NCI-H446 treated with DMSO at 0.1 percent for 48 hours (cell line): Measurements from ENCODE around the gene NDC1.
"Not testable (repeated sequence)": the region's sequence is repeated elsewhere in the genome, so short reads cannot be mapped to it uniquely, and the experiment has no call there.

Experiments
- DNase-seq: peaks from one replicate; lab custom pipeline; 2025; lab: John Stamatoyannopoulos, UW

NDC1 gene

DNA sequence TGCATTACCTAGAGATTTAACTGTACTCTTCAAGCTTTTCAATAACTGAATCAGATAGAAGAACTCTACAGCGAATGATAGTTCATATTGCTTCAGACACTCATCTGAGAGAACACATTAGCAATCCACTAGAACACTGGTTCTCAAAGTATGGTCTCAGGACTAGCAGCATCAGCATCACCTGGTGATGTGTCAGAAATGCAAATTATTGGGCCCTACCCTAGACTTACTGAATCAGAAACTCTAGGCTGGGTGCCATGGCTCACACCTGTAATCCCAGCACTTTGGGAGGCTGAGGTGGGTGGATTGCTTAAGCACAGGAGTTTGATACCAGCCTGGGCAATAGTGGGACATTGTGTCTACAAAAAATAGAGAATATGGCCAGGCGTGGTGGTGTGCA is 74.2 kb downstream of the NDC1 start:
- DNase-seq = no peak

GRCh38 chr1:53763461-53763860 is 74.6 kb downstream of the NDC1 start:
- DNase-seq = no peak

DNA sequence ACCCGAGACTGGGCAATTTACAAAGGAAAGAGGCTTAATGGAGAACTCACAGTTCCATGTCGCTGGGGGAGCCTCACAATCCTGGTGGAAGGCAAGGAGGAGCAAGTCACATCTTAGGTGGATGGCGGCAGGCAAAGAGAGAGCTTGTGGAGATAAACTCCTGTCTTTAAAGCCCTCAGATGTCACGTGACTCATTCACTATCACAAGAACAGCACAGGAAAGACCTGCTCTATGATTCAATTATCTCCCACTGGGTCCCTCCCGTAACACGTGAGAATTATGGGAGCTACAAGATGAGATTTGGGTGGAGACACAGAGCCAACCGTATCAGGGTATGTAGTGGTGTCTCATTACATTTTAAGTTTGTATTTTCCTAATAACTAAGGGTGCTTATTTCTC is 77.6 kb downstream of the NDC1 start:
- DNase-seq = not testable (repeated sequence)

GRCh38 chr1:53755874-53756273 is 82.2 kb downstream of the NDC1 start:
- DNase-seq = no peak

GRCh38 chr1:53754484-53755312 is 83.4 kb downstream of the NDC1 start:
- DNase-seq = peak; percentile 56

DNA sequence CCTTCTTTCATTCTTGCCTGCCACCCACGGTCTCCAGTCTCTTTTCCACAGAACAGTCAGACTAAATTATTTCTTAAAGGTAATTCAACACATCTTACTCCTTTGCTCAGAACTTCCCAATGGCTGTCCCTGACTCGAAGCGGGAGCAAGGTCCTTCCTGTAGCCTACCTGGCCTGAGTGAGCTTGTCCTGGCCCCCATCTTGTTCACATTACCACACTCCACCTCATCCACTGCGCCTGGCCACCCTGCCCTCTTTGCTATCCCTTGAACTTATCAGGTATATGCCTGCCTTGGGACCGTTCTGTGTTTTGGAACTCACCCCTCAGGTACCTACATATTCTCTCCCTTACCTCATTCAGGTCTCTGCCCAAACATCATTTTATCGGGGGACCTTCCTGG is 85.8 kb downstream of the NDC1 start:
- no peak for DNase-seq

GRCh38 chr1:53747841-53748240 is 90.3 kb downstream of the NDC1 start:
- no peak for DNase-seq

DNA sequence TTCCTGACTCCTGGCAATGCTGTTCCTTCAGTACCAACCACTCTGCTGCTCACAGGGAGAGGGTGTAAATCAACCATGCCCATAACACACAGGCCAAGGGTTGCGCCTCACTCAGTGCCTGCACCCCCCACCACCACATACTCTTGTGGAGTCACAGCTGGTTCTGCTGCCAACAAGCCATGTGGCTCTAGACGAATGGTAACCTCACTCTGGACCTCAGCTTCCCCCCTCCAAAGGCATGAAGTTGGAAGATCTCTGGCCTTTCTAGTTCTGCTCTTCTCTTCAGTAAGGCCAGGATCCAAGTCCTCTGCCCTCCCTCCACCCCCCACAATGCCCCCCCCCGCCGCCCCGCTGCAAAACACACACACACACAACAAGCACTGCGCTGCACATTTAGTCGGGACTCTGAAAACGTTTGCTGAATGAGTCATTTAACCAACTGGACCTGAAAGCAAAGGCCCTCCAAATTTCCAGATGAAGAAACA is 97.4 kb downstream of the NDC1 start:
- DNase-seq = peak; percentile 84

DNA sequence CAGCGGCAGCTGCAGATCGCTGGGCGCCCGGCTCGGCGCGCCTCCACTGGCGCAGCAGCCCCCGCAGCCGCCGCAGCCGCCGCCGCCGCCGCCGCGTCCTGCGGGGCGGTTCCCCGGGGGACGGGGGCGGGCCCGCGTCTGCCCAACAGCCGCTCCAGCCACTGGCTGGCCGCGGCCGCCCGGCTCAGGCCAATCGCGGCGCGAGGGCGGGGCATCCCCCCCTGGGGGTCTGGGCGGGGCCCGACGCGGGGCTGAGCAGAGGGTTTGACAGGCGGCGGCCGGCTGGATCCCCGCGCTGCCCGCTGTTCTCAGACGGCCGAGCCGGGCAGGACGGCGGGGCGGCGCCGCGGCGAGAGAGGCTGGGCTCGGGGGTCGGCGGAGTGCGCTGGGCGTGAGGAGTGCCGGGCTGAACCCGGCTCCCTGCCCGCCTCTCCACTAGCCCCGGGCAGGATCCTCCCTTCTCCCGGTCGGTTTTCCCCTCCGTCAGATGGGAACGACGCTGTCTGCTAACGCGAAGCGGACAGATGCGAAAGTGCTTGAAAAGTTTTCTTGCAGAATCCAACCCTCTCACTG is 98.9 kb downstream of the NDC1 start, which contains the start of gene GLIS1:
TSS of gene GLIS1 (minus strand) at position 56 of the 573 bp plus-strand sequence. CDS start 1,100 bp downstream, outside the sequence.
- DNase-seq = peak; percentile 89

DNA sequence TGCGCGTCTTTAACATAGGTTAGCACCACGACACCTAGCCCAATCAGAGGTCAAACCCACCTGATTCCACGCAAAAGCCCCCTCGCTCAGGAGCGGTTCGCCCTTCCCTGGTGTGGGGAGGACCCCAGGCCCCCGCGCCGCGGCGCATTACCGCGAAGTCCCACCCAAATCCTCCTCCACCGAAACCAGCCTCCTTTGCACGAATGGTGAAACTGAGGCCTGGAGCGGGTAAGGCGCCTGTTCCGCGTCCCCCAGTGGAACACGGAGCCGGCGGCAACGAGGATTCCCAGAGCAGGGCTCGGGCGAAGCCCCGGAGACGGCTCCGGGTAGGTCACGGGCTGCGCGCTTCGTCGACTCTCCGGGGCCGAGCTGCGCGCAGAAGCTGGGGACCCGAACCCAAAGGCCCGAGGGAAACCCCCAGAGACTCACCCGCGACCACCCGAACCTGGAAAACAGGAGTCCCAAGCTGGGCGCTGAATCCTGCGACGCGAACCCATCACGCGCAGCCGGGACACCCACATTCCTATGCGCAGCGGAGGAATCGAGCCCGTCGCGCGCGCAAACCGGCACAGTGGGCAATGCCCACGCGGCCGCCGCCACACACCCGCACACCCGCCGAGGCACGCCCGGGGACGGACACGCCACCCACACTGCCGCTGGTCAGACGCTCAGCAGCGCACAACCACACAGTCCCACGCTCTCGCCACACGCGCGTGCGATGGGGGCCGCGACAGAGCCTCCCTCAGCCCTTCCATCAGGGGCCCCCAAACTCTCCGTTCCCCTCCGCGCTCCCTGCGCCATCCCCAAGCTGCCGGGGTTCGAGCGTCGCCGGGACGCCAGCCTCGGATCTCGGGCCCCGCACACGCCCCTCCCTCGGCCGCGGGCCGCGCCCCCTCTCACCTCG is 99.6 kb downstream of the NDC1 start:
- DNase-seq = no peak

- DNase-seq = no peak
These were observed 100.4 kb downstream of the NDC1 start for GRCh38 chr1:53737648-53738204.

GRCh38 chr1:53736290-53736689 is 101.8 kb downstream of the NDC1 start:
- DNase-seq = no peak

- DNase-seq = no peak
These were observed 102.4 kb downstream of the NDC1 start for GRCh38 chr1:53735681-53736080.

DNA sequence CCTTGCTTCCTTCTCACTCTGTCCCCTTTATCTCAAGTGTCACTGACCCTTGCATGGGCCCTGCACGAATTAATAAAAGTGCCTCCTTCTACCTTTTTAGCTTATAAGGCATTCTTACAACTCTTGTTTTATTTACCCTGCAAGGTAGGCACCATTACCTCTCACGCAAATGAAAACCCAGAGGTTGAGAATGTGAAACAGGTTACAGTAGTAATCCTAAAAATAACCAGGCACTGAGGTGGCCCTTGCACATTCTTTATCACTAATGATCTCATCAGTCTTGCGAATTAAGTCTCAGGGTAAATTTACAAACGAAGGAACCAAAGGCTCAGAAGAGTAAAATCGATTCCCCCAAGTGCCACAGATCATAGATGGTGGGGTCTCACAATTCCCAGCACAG is 102.8 kb downstream of the NDC1 start:
- DNase-seq = no peak

DNA sequence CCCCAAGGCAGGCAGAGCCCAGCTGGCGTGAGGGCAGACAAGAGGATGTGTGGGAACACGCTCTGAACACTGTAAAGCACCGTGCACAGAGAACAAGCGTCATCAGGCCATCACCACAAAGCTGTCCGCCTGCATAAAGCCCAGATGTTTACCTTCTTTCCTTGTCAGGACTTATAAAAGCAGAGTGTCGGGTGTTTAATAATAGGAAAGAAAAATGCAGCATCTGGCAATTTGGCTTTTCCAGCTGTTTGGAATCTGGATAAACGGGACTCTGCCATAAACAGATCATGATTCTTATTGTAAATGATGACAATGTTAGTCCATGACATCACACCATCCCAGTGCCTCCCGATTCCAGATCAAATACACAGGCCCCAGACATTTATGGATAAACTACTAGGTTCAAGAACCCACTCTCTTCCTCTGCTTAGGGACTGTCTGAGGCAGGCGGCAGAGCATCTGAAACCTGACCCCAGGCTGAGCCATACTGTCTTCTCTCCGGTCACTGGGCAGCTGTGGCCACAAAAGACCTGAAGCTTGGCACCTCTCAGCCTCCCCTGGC is 103.4 kb downstream of the NDC1 start:
- DNase-seq = no peak

DNA sequence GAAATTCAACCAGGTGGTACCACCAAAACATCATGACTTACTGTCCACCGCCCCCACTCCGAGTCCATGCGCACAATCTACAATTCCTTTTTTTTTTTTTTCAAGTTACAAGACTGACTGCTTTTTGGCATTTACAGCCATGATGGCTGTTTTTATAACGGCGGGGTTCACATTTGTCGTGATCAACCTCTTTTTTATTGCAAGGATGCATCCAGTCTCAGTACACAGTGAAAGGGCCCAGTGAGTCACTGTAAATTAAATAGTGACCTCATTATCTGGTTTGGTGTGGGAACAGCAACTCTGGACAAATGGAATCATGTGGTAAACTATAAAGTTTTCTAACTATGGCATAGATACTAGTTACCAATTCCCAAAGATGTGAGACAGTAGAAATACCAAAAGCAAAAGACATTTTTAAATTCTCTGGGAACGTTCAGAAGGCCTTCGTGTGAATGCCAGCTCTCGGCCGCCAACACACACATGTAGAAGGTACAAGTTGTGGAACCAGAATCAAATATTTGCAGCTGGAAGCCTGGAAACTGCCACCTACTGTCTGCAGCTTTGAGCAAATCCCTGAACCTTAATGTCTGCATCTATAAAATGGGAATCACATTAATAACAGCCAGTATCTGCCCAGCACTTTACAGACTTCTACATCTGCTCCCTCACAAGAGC is 104.0 kb downstream of the NDC1 start:
- DNase-seq = no peak

DNA sequence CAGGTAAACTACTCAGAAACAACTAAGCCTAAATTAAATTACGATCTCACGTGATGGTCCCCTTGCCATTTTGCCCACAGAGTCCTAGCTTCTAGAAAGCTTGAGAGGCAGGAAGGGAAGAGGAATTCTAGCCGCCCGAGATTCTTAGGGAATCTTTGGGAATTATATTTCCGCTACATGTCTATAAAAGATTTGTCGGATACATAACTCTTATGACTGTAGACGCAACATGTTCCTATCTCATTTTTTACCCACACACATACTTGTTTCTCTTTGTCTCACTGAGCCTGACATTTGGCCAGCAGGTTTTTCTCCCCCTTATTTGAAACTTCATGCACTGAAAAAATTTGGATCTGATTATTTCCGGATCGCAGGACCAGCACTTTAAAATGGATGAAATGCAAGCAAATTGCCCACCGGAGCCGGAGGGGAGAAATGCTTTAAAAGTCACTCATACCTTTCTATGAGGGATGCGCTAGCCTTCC is 104.6 kb downstream of the NDC1 start:
- no peak for DNase-seq

- no peak for DNase-seq
These were observed 105.2 kb downstream of the NDC1 start for GRCh38 chr1:53732912-53733317.

DNA sequence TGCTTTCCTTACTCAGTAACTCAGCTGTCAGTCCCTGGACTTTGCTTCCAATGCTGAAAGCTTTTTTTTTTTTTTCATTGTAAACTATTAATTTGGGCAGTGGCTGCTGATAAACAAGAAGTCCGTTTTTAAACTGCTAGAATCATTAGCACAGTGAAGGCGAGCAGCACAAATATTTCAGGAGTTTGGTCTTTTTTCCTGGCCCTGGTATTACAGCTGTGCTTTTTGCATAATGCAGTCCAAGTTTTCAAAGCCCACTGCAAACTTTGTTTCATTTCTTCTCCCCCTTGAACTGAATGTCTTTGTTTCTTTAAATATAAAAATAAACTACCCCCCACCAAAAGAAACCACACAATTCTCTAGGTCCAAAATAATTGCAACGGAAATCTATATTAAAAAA is 105.7 kb downstream of the NDC1 start:
- no peak for DNase-seq

DNA sequence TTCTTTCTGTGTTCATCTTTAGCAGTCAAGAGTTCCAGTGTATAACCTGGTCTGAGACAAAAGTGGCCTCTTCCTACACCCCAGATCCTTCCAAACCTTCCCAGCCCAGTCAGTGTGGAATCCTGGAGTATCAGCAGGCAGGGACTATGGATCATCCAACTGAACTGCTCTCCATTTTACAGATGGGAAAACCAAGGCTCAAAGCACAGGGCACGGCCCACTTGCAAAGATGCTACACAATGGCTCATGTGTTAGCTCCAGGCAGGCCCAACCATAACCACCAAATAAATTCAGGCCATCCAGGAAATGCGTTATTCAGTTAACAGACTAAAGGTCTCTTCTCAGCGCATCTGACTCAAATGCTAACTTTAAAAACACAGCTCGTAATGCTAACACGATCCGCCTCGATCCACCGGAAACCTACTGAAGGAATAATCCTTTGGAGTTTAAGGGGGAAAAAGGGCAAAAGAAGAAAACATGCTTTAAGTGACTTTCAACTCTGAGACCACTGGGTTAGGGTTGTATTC is 106.3 kb downstream of the NDC1 start:
- DNase-seq = no peak
